Hepatocyte (in vitro differentiated cells): ENCODE results near the gene LNX1. TPM values are rescaled to one million over a fixed set of nuclear protein-coding genes. Genes with fewer than 3 reads are reported as not detected.

ENCODE experiments used
- DNase-seq: peaks from one replicate; pipeline ENCODE4 v3.0.0-alpha.2; 2016; ENCODE audit warnings: low spot score
- H2AFZ ChIP-seq: fragments of 200-600 bp; sonication (generic); 2 replicates; pipeline ENCODE4 v1.6.0; 2016; ENCODE audit warnings: antibody characterized with exemption, mild to moderate bottlenecking
- H3K27ac ChIP-seq: fragments of 200-600 bp; sonication (generic); 2 replicates; pipeline ENCODE4 v1.5.1; 2016; ENCODE audit warnings: mild to moderate bottlenecking
- H3K27me3 ChIP-seq: fragments of 200-600 bp; sonication (generic); 2 replicates; pipeline ENCODE4 v1.6.1; 2016
- H3K36me3 ChIP-seq: fragments of 200-600 bp; sonication (generic); replicated peaks from 2 replicates; pipeline ENCODE4 v1.5.1; 2016; ENCODE audit warnings: low read depth; ENCODE audit not compliant: insufficient read depth
- H3K4me1 ChIP-seq: fragments of 200-600 bp; sonication (generic); 2 replicates; pipeline ENCODE4 v1.5.1; 2016; ENCODE audit warnings: mild to moderate bottlenecking, moderate library complexity; ENCODE audit not compliant: insufficient read depth
- H3K4me2 ChIP-seq: fragments of 200-600 bp; sonication (generic); 2 replicates; pipeline ENCODE4 v1.6.0; 2016
- H3K4me3 ChIP-seq: fragments of 200-600 bp; sonication (generic); 2 replicates; pipeline ENCODE4 v1.5.1; 2016; ENCODE audit warnings: mild to moderate bottlenecking
- H3K79me2 ChIP-seq: fragments of 200-600 bp; sonication (generic); 2 replicates; pipeline ENCODE4 v1.6.0; 2017; ENCODE audit warnings: mild to moderate bottlenecking
- H3K9me2 ChIP-seq: fragments of 200-600 bp; sonication (generic); replicated peaks from 2 replicates; pipeline ENCODE4 v1.6.0; 2017; ENCODE audit warnings: mild to moderate bottlenecking; ENCODE audit not compliant: insufficient read depth
- H3K9me3 ChIP-seq: fragments of 200-600 bp; sonication (generic); 2 replicates; pipeline ENCODE4 v1.5.1; 2016; ENCODE audit warnings: low read depth, mild to moderate bottlenecking
- H4K20me1 ChIP-seq: fragments of 200-600 bp; sonication (generic); 2 replicates; pipeline ENCODE4 v1.6.0; 2016; ENCODE audit warnings: mild to moderate bottlenecking; ENCODE audit not compliant: insufficient read depth, poor library complexity, severe bottlenecking
- CTCF ChIP-seq: fragments of 200-600 bp; sonication (generic); IDR thresholded peaks from 2 replicates; pipeline ENCODE4 v1.5.1; 2016; ENCODE audit warnings: antibody characterized with exemption, mild to moderate bottlenecking; ENCODE audit not compliant: poor library complexity
- EZH2 ChIP-seq: fragments of 200-600 bp; sonication (generic); IDR thresholded peaks from 2 replicates; pipeline ENCODE4 v1.6.1; 2016; ENCODE audit warnings: antibody characterized with exemption, mild to moderate bottlenecking, borderline replicate concordance
- EZH2phosphoT487 ChIP-seq: fragments of 200-600 bp; sonication (generic); IDR thresholded peaks from one replicate; pipeline ENCODE4 v1.6.1; 2018; ENCODE audit warnings: antibody characterized with exemption, mild to moderate bottlenecking, low read depth, moderate library complexity; ENCODE audit not compliant: unreplicated experiment, severe bottlenecking
- WGBS: methylation state at CpG from one replicate; pipeline ENCODE4 v1.1.6; 2016; ENCODE audit warnings: low lambda C conversion rate; ENCODE audit errors: missing lambda C conversion rate; 5-methylcytosine and 5-hydroxymethylcytosine counted together
- polyA plus RNA-seq: library from polyadenylated mRNA; unstranded; fragments of >200 nt; fragmentation: Nextera tagmentation; extraction: Ambion mirVana; gene quantifications from 2 replicates; pipeline ENCODE4 v1.2.1, GENCODE V29; 2016
- total RNA-seq: library from RNA; depleted of rRNA; stranded (reverse); fragments of >200 nt; gene quantifications from 2 replicates; pipeline ENCODE4 v1.2.3, GENCODE V29; 2014

LNX1 gene
- total and polyA plus RNA-seq, 2 experiments from 2014 or later, result 8.4 to 16.7 TPM

GRCh38 chr4:53551958-53552357 is 39.3 kb downstream of the LNX1 start:
- no peak overlapping the region for H3K4me3 ChIP-seq
- no peaks in the 10 kb centered on the region for H3K9me2 ChIP-seq
- no peak overlapping the region for H2AFZ ChIP-seq
- H4K20me1 ChIP-seq, result no peaks in the 10 kb centered on the region
- H3K79me2 ChIP-seq, result no peaks in the 10 kb centered on the region
- DNase-seq, result no peak
- no peak for TF ChIP-seq EZH2phosphoT487
- no peak for TF ChIP-seq EZH2
- no peak for TF ChIP-seq CTCF
- H3K36me3 ChIP-seq, result no peaks in the 10 kb centered on the region
- H3K27me3 ChIP-seq, result no peaks in the 10 kb centered on the region
- H3K4me2 ChIP-seq, result no peak overlapping the region
- H3K9me3 ChIP-seq, result no peaks in the 10 kb centered on the region
- no peak overlapping the region for H3K27ac ChIP-seq
- no peaks in the 10 kb centered on the region for H3K4me1 ChIP-seq
- WGBS, result 93% methylated on average over 6 of the region's 6 CpGs

- H3K9me2 ChIP-seq, result no peaks in the 10 kb centered on the region
- H3K9me3 ChIP-seq, result no peaks in the 10 kb centered on the region
- H3K36me3 ChIP-seq, result no peaks in the 10 kb centered on the region
- H3K79me2 ChIP-seq, result no peaks in the 10 kb centered on the region
- H3K4me2 ChIP-seq, result no peak overlapping the region
- no peak for TF ChIP-seq EZH2phosphoT487
- TF ChIP-seq EZH2, result no peak
- TF ChIP-seq CTCF, result no peak
- 81% methylated on average over 7 of the region's 7 CpGs for WGBS
- DNase-seq, result no peak
- no peak overlapping the region for H3K4me3 ChIP-seq
- H3K27me3 ChIP-seq, result no peaks in the 10 kb centered on the region
- H3K4me1 ChIP-seq, result no peaks in the 10 kb centered on the region
- H3K27ac ChIP-seq, result no peak overlapping the region
- H2AFZ ChIP-seq, result no peak overlapping the region
- H4K20me1 ChIP-seq, result no peaks in the 10 kb centered on the region
Observed at GRCh38 chr4:53551281-53551864, 39.9 kb downstream of the LNX1 start.

GRCh38 chr4:53548662-53549061 is 42.6 kb downstream of the LNX1 start:
- WGBS, result 97% methylated on average over 3 of the region's 3 CpGs

More at GRCh38 chr4:53548662-53549061, 42.6 kb downstream of the LNX1 start:
- Histone ChIP-seq H3K36me3 (no peaks in the 10 kb centered on the region), H2AFZ (no peak overlapping the region), H3K4me2 (no peak overlapping the region), H4K20me1 (no peaks in the 10 kb centered on the region), H3K27me3 (no peaks in the 10 kb centered on the region), H3K4me3 (no peak overlapping the region), H3K4me1 (no peaks in the 10 kb centered on the region), H3K9me3 (no peaks in the 10 kb centered on the region), H3K9me2 (no peaks in the 10 kb centered on the region), H3K27ac (no peak overlapping the region), H3K79me2 (peaks cover 2% of the 10 kb centered on the region)
- TF ChIP-seq EZH2phosphoT487 (no peak), EZH2 (no peak), CTCF (no peak)
- DNase-seq, result no peak
